Muscle of back (tissue), 11 donors: ENCODE data around the gene GOLGA7B. TPM values are rescaled to one million over a fixed set of nuclear protein-coding genes. Genes with fewer than 3 reads are reported as not detected.

Experiments used
- DNase-seq, 3 donors: peaks; one replicate each; pipeline versions ENCODE4 v3.0.0 to v3.0.0-alpha.2; 2013
- polyA plus RNA-seq, 10 donors: library from polyadenylated mRNA; unstranded; fragments of 120-200 nt; gene quantifications; one replicate each; pipeline ENCODE4 v1.2.1, GENCODE V29; 2013; ENCODE audit not compliant: insufficient read length in 10 of 10

The GOLGA7B gene
- polyA plus RNA-seq, 10 donors: 0.08 to 0.50 (median 0.16) TPM

DNA sequence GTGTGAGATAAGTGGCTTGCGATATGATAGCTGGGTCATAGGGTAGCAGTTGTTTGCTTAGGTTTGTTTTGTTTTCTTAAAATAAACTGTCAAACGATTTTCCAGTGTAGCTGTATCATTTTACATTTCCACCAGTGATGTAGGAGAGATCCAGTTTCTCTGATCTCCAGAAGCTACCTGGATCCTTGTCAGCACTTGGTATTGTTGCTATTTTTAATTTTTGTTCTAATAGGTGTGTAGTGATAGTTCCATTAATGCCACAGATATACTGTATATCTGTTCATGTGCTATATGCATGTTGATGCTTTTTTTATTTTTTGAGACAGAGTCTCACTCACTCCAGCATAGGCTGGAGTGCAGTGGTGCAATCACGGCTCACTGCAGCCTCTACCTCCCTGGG is 44.4 kb downstream of the GOLGA7B start:
- no peak for DNase-seq

DNA sequence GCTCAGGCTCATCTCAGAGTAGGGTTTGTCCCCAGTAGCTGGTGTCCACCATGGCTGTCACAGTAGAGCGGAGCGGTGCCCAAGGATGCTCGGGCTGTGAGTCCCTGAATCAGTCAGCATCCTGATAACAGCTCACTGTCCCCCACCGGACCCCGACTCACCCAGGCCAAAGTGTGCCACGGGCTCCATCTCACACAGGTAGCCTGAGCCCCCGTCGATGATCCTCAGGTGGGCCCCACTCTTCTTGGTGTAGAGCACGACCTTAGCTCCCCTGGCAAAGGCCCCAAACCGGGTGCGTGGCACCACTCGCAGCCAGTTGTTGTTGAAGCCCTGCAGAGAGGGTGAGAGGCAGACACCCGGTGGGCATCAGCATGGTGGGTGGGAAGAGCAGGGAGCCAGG is 45.4 kb downstream of the GOLGA7B start:
- DNase-seq: no peak

- DNase-seq: no peak
These were observed 46.3 kb downstream of the GOLGA7B start for GRCh38 chr10:97895915-97896314.

GRCh38 chr10:97896756-97897358 is 47.2 kb downstream of the GOLGA7B start:
- no peak for DNase-seq

- DNase-seq: no peak
These were observed 48.8 kb downstream of the GOLGA7B start for GRCh38 chr10:97898429-97898828.

DNA sequence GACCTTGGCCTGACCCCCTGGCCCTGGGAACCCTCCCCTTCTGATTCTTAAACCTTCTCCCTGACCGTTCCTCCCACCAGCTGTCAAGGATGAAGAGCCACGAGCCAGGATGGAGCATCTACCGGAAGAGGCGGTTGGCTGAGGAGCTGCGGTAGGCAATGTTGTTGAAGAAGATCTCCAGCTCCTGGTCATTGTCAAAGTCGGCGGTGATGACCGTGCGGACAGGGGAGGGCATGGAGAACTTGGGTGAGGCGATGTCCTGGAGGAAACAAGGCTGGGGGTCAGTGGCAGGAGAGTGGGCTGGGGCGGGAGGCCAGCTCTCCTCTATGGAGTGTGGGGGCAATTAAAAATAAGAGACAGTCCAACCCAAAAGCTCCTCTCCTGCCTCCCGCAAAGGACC is 51.7 kb downstream of the GOLGA7B start:
- no peak for DNase-seq

DNA sequence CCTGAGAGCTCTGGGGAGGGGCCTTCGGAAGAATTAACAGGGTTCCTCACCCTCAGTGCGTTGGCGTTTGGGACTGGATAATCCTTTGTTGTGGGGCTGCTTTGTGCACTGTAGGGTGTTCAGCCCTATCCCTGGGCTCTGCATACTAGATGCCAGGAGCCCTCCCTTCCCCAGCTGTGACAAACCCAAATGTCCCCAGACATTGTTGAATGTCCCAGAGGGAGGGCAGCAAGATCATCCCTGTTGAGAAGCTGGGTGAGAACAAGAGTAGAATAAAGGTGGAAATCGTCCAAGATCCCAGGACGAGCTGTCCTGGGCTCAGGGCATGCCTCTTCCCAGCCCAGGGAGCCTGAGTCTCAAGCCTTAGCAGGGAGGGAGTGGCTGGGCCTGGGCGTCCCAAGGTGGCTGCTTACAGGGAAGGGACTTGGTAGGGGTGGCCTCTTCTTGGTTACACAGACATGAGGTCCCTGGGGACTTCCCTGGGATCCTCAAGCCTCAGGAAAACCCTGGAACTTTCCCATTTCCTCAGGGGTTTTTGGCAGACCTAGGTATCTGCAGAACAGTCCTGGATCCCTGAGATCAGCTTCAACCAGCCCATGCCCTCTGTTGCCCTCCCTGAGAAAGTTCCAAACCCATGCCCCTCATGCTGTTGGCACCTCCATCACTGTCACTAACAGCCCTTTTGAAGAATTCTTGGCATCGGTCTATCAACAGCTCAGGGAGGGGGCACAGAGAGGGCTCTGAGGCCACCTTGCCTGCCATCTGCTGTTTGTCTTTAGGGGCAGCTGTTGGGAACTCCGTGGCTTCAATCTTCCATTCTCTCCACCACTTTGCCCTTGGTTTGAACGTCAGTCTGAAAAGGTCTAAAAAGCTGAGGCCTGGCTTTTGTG is 53.7 kb downstream of the GOLGA7B start:
- DNase-seq: no peak

DNA sequence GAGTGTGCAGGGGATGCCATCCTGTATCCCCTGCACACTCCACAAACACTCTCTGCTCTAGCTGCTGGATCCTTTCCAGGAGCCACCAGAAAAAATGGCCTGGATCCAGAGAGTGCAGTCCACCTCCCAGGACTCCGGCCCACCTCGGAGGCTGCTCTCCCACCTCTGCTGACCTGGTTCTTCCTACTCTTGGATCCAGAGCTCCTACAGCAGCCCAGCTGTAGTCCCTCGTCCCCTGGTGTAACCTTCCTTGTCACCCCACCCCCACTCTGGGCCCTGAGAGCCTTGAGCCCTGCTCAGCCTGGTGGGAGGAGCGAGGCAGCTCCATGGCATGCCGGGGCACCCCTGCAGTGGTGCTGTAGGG is 54.4 kb downstream of the GOLGA7B start:
- no peak for DNase-seq

GRCh38 chr10:97904576-97904975 is 54.9 kb downstream of the GOLGA7B start:
- DNase-seq: no peak

DNA sequence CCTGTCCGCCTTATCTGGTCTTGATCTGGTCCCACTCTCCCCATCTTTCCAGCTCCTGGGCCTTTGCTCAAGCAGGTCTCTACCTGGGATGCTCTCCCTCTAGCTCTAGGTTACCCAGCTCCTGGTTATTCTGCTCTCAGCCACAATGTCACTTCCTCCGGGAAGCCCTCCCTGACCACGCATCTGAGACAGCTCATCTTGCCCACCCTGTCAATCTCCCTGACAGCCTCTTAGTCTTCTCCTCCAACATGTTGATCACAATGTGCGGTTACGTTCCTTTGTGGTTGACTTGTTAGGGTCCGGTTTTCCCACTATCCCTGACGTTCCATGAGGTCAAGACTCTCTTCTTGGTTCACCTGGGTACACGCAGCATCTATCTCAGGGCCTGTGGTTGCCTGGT is 55.6 kb downstream of the GOLGA7B start:
- DNase-seq: no peak

DNA sequence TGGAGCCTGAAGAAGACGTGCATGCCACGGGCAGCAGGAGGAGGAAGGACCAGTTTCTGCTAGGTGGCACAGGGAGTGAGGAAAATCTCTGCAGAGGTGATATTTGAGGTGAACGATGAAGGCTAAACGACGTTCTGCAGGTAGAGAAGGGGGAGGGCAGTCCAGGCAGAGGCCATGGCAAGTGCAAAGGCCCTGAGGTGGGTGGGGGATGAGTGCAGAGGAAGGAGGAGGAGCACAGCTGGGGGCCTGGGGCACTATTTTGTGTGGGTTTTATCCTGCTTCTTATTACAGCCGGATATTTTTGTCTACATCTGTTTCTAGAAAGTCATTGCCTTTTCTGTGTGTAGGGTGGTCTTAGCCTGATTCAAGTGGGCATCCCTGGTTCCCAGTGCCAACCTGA is 57.6 kb downstream of the GOLGA7B start:
- no peak for DNase-seq

DNA sequence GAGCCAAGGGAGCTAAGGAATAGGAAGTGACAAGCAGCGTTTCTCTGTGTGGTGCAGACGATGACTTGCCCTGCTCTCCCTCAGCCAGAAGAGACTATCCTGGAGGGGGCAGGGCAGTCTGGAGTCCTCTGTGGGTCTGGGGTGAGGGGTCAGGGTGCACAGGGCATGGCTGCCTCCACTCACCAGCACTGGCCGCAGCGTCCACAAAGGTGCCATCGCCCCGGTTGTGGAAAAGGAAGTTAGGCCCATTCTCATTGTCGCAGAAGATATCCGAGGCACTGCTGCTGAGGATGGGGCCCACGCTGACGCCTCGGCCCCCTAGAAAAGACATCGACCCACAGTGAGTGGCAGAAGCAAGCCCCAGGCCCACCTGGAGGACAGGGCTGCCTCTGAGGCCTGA is 58.2 kb downstream of the GOLGA7B start:
- DNase-seq: no peak

DNA sequence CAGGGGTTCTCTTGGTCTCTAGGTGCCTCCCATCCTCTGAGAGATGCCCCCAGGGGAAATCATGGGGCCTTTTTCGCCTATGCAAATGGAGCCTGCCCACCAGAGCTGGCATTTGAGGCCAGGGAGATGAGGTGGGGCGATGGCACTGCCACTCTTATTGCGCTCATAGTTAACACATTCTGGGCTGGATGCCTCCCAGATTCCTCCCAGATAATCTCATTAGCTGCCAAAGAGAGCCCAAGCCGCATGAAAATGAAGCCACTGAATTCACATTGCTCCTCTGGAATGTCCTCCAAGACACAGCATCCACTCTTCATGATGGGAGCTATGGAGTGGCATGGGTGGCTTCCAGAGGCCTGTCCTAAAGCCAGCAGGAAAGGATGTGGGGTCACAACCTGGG is 61.0 kb downstream of the GOLGA7B start:
- DNase-seq: no peak

DNA sequence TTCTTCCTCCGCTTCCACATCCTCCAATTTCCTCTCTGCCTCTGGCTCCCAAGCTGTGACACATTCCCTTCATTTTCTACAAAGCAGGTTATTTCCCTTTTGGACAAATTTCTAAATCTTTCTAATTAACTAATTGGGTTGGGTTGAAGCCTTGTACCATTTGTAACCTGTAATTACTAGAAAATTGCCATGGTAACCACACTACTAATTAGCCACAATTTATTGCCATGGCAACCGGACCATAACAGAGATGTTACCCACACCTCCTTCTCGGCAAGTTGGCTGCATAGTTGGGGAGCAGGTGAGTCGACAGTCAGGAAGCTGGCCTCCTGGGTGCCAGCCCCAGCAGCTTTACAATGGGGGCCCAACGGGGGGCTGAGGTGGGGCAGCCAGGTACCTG is 61.6 kb downstream of the GOLGA7B start:
- DNase-seq: no peak

- DNase-seq: no peak
These were observed 63.5 kb downstream of the GOLGA7B start for GRCh38 chr10:97913193-97913592.

- no peak for DNase-seq
These were observed 64.0 kb downstream of the GOLGA7B start for GRCh38 chr10:97913614-97914013.

DNA sequence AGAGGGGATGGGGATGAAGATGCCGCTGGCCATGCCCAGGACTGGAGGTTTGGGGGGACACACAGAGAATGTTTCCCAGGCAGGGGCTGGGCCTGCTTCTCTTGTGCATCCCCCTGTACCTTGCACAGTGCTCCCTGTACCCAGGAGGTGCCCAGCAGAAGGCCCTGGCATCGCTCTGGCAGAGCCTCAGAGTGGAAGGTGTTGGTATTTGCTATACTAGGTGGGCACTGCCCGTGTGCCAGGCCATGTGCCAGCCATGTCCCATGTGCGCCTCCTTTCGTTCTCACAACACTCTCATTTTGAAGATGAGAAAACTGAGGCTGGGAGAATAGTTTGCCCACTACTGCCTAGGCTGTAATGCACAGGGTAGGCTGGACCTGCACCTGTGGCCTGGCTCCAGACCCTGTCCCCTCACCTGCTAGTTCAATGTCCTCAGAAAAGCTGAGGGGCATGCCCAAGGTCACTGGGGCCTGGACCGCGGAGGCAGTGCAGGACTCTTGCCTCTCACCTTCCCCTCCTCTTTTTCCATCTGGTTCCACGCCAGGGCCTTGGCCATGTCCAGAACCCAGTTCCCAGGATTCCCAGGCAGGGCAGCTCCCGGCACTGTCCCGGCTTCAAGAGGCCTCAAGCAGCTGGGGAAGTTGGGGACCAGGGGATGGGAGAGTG is 64.7 kb downstream of the GOLGA7B start:
- DNase-seq: no peak

DNA sequence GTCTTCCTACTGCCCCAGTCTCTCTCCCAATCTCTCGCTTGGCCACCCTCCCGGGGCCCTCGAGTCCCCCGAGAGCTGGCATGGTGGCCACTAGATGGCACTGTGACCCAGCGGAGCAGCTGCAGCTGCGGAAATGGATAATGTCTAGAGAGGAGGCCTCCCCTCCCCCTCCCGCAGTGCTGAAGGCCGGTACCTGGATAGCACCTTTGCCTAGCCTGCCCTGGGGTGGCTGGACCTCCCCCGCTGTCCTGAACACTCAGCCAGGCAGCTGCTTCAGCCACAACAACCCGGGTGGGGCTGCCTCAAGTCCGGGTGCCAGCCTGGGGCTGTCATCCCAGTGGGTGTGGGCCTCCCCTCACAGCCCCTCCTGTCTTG is 65.2 kb downstream of the GOLGA7B start:
- DNase-seq: peak in 2 of 3 donors; percentile 28 to 52

DNA sequence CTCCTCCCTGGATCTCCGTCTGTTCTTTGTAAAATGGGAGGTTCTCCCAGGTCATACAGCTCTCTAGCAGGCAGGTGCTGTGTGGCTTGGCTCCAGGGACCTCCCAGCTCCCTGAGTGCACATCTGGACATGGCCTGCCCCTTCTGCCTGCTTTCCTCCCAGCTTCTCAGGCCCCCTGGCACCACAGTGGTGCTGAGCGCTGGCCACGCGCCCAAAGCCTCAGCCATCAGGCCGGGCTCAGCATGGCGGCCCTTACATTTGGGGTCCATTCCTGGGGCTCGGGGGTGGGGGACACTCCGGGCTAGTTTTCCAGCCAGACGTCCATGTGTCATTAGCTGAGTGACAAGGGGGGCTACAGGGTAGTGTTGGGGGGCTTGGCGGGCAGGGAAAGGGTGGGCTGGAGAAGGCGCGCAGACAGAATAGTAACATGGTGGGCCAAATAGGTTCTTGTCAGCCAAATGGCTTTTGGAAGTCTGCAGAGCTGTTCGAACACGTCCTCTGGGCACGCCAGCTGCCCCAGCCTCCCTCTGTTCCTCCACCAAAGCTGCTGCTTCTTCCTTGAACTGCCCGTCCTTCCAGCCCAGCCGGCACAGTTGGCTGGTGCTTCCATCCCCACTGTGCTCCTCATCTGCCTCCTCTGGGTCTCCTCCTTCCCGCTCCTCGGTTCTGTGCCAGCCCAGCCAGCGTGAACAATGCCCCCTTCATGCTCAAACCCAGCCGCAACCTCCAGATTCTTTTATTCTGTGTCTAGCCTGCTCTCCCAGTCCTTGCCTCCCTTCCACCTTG is 65.9 kb downstream of the GOLGA7B start:
- DNase-seq: no peak

GRCh38 chr10:97916586-97916985 is 66.9 kb downstream of the GOLGA7B start:
- DNase-seq: peak in 2 of 3 donors; percentile 27 to 37

GRCh38 chr10:97919012-97919411 is 69.4 kb downstream of the GOLGA7B start:
- no peak for DNase-seq

DNA sequence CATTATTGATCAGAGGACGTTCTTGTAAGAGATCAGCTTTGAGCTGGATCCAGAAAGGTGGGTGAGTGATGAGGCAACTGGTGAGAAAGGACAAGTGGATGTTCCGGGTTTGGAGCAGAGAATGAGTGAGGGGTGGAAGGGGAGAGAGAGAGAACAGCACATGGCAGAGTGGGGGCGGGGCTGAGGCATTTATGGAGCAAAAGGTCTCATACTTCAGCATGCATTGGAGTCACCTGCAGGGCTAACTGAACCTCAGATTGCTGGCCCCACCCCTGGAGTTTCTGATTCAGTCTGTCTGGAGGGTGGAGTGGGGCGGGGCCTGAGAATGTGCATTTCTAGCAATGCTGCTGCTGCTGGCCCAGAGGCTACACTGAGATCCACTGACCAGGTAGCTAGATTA is 71.2 kb downstream of the GOLGA7B start:
- no peak for DNase-seq
